Mucosa of rectum (tissue), 2 donors: ENCODE data around the gene NFIA.

Source experiments
- H3K27ac ChIP-seq, 2 donors: one replicate each; pipeline ENCODE4 v1.7.0; 2013; ENCODE audit warnings: inconsistent platforms in 2 of 2, low read depth in 2 of 2, low read length in 2 of 2
- H3K27me3 ChIP-seq, 2 donors: one replicate each; pipeline ENCODE4 v1.7.0; 2013; ENCODE audit warnings: low read length in 2 of 2; ENCODE audit not compliant: control insufficient read depth in 2 of 2, insufficient read depth in 2 of 2
- H3K36me3 ChIP-seq, 2 donors: one replicate each; pipeline ENCODE4 v1.7.0; 2013; ENCODE audit warnings: low read length in 2 of 2; ENCODE audit not compliant: control insufficient read depth in 2 of 2, insufficient read depth in 2 of 2
- H3K4me1 ChIP-seq, 2 donors: one replicate each; pipeline ENCODE4 v1.7.0; 2013; ENCODE audit warnings: low read length in 2 of 2, mild to moderate bottlenecking in 1 of 2; ENCODE audit not compliant: control insufficient read depth in 2 of 2, insufficient read depth in 2 of 2
- H3K4me3 ChIP-seq, 2 donors: one replicate each; pipeline ENCODE4 v1.7.0; 2013; ENCODE audit warnings: low read length in 2 of 2
- H3K9ac ChIP-seq, 2 donors: one replicate each; pipeline ENCODE4 v1.7.0; 2013; ENCODE audit warnings: low read length in 2 of 2, low read depth in 1 of 2, mild to moderate bottlenecking in 1 of 2
- H3K9me3 ChIP-seq, 2 donors: one replicate each; pipeline ENCODE4 v1.7.0; 2013; ENCODE audit warnings: low read length in 2 of 2; ENCODE audit not compliant: control insufficient read depth in 2 of 2
- donor health status: healthy.
- donor health status: Normal muscosa, but diverticular disease.

The NFIA gene

DNA sequence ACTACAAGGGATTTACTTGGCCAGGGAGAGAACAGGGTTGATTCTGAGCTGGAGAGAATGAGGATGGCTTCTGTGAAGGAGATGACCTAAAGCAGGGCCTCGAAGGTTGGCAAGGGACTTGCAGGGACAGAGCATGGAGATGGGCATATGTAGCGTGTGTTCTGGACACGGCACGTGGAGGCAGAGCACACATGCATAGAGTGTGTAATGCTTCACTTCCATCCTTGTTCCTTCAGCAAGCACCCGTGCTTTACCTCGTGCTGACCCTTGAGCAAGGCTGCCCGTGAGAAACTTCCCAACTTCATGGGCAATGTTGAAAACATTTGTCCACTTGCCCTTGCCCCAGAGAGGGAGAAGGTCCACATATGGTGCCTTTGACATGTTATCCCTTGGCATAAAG is 33.1 kb downstream of the NFIA start:
- Histone ChIP-seq H3K27ac (no peak overlapping the region), H3K4me3 (no peak overlapping the region), H3K9me3 (no peaks in the 10 kb centered on the region), H3K9ac (no peak overlapping the region), H3K4me1 (peaks cover 0 to 5% of the 10 kb centered on the region in 2 donors), H3K36me3 (no peaks in the 10 kb centered on the region), H3K27me3 (no peaks in the 10 kb centered on the region)

DNA sequence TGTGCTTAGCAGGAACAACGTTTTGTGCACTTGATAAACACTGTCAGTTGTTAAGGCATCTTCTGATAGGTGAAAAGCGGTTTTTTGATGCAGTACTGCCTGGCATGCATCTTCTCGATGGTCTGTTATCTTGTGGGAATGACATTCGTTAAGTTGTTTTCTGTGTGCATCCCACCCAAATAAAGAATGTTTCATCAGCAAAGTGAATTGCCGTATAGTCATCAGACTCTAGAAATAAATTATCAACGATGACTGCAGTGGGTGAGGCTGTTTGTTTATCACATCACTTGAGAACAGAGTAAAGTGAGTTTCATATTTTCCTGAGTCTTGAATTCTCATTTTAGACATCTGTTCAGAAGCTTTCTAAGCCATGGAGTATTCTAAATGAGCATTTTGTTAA is 34.1 kb downstream of the NFIA start:
- H3K4me3 ChIP-seq, result no peak overlapping the region
- no peaks in the 10 kb centered on the region for H3K9me3 ChIP-seq
- no peaks in the 10 kb centered on the region for H3K27me3 ChIP-seq
- H3K27ac ChIP-seq, result no peak overlapping the region
- H3K36me3 ChIP-seq, result no peaks in the 10 kb centered on the region
- no peak overlapping the region for H3K9ac ChIP-seq
- peaks cover 0 to 5% of the 10 kb centered on the region in 2 donors for H3K4me1 ChIP-seq

DNA sequence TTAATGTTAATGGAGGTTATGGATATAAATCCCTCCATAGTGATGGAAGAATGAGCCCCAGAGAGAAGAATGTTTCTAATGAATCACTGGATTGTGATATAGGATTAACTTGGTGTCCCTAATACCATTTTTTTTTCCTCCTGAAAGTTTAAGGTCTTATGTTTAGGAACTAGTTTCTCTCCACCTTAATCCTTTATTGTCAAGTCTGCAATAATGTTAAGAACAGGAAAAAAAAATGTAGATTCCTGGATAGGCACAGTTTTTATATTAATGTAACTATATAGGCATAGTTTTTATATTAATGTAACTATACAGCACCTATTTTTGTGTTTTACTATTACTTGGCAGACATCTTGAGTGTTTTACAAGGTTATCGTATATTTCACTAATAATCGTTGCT is 34.9 kb downstream of the NFIA start:
- no peaks in the 10 kb centered on the region for H3K36me3 ChIP-seq

DNA sequence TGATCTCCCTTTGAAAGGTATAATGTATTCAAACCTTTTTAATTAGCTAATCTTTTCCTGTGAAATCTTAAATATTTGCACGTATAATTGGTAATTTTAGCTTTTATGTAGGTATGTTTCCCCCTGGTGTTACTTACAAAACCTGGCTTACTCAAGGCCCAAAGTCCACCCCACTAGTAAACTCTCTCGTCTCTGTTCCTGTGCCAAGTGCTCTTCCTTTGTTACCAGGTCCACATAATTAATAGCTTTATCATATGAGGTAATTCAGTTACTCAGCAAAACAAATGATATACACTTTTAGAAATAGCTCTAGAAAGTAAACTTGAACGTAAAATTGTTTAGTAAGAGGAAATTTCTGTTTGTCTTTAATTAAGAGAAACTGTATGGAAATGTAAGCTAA is 36.7 kb downstream of the NFIA start:
- no peaks in the 10 kb centered on the region for H3K36me3 ChIP-seq
- no peak overlapping the region for H3K9ac ChIP-seq
- H3K4me3 ChIP-seq, result no peak overlapping the region
- H3K9me3 ChIP-seq, result no peaks in the 10 kb centered on the region
- no peaks in the 10 kb centered on the region for H3K27me3 ChIP-seq
- no peak overlapping the region for H3K27ac ChIP-seq
- peaks cover 0 to 5% of the 10 kb centered on the region in 2 donors for H3K4me1 ChIP-seq

More for the DNA sequence above, 34.9 kb downstream of the NFIA start:
- H3K27me3 ChIP-seq, result no peaks in the 10 kb centered on the region
- H3K27ac ChIP-seq, result no peak overlapping the region
- no peaks in the 10 kb centered on the region for H3K9me3 ChIP-seq
- H3K9ac ChIP-seq, result no peak overlapping the region
- H3K4me3 ChIP-seq, result no peak overlapping the region
- peaks cover 0 to 5% of the 10 kb centered on the region in 2 donors for H3K4me1 ChIP-seq

DNA sequence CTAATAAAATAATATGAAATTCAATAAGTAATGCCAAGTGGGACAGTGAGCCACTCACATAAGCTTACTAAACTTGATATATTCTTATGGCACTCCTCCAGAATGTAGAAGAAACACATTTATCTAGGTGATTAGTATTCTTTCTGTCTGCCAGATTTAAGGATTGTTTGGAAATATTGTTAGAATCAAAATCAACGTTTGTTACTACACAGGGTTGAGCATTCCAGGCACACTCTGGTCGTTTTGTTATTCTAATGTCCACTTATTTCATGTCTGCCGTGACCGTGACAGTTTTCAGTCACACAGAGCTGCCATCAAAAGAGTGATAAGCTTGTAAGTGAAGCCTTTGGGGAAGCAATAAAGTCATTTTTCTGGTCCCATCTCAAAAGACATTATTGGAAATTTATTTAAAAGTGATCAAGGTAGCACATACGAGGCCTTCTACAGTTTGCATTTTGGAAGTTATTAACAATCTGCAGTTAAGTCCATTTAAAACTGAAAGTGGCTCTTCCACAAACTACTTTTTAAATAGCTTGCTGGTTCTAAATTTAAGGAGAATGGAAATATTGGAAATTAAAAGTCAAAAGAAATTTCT is 38.0 kb downstream of the NFIA start:
- no peak overlapping the region for H3K9ac ChIP-seq
- peaks cover 0 to 5% of the 10 kb centered on the region in 2 donors for H3K4me1 ChIP-seq
- no peak overlapping the region for H3K27ac ChIP-seq
- H3K4me3 ChIP-seq, result no peak overlapping the region
- no peaks in the 10 kb centered on the region for H3K36me3 ChIP-seq
- no peaks in the 10 kb centered on the region for H3K27me3 ChIP-seq
- no peaks in the 10 kb centered on the region for H3K9me3 ChIP-seq

DNA sequence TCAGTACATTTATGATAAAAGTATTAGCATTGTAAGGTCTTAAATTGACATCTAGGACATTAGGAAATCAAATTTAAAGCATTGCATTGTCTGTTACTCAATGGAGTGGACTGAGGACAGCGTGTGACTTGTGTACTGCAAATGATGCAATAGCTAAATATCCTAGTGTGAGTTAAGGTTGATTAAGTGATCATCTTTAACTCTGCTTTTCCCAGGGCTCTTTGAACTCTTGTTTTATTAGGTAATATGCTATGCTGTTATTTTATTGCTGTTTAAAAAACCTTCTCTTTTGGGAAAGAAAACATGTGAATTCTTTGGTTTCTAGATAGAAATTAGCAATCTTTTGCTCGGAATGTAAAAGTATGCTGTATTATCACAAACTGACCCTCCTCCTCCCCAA is 38.6 kb downstream of the NFIA start:
- peaks cover 0 to 5% of the 10 kb centered on the region in 2 donors for H3K4me1 ChIP-seq
- H3K9ac ChIP-seq, result no peak overlapping the region
- H3K27ac ChIP-seq, result no peak overlapping the region

DNA sequence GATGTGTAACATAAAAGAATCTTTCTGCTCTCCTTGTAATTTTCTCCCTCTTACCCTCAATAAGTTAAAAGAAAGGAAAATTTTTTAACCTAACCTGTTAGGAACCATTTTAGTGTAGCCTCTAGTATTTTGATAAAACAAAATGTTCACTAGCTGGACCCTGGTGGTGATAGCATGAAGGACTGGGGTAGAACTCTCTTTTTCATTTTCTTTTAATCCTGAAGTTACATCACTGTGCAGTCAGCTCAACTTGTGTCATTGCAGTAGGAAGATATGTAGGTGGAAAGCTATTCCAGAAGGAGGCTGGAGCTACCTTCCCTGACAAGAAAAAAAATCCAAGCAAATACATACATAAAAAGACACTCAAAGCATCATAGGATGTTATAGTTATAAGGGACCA is 39.3 kb downstream of the NFIA start:
- no peaks in the 10 kb centered on the region for H3K36me3 ChIP-seq
- no peak overlapping the region for H3K27ac ChIP-seq
- no peaks in the 10 kb centered on the region for H3K9me3 ChIP-seq
- no peaks in the 10 kb centered on the region for H3K4me1 ChIP-seq
- no peak overlapping the region for H3K9ac ChIP-seq
- H3K4me3 ChIP-seq, result no peak overlapping the region
- H3K27me3 ChIP-seq, result no peaks in the 10 kb centered on the region

More for the DNA sequence above, 38.6 kb downstream of the NFIA start:
- Histone ChIP-seq H3K9me3 (no peaks in the 10 kb centered on the region), H3K4me3 (no peak overlapping the region), H3K36me3 (no peaks in the 10 kb centered on the region), H3K27me3 (no peaks in the 10 kb centered on the region)

DNA sequence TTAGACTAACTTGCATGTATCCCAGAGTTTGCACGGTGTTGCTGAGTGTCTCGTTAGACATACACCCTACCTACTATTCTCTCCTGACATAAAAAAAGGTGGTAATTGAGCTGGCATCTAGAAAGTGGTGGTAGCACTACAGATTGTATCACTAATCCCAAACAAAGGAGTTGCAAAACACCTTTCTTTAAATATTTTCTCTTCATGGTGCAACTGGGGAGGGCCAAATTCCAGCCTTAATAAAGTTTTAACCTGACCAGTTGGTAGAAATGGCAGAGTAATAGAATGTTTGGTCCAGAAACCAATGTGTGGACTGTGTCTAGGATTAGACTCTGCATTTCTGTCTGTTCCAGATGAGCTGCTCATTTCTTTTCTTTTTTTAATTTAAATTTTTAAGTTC is 40.0 kb downstream of the NFIA start:
- no peak overlapping the region for H3K9ac ChIP-seq
- no peak overlapping the region for H3K27ac ChIP-seq
- no peaks in the 10 kb centered on the region for H3K27me3 ChIP-seq
- no peaks in the 10 kb centered on the region for H3K36me3 ChIP-seq
- H3K9me3 ChIP-seq, result no peaks in the 10 kb centered on the region
- no peaks in the 10 kb centered on the region for H3K4me1 ChIP-seq
- no peak overlapping the region for H3K4me3 ChIP-seq

DNA sequence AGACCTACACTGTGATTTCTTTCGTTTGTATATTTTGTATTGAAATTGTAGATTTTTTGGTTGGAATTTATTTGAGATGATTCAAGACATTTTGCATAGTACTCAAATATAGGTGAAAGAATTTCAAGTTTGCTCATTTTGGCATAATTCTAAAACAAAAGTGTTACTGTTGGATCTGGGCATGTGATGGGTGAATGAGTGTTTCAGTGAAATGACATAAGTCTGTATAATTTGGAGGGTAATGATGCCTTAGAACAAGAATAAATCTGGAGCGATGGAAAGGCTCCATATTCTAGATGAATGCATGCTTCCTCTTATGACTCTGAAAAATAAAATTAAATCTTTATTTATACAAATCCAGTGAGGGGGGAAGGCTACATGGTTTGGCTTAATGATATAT is 41.0 kb downstream of the NFIA start:
- no peaks in the 10 kb centered on the region for H3K36me3 ChIP-seq
- H3K9me3 ChIP-seq, result no peaks in the 10 kb centered on the region
- H3K4me1 ChIP-seq, result no peaks in the 10 kb centered on the region
- no peak overlapping the region for H3K9ac ChIP-seq
- H3K27ac ChIP-seq, result no peak overlapping the region
- no peaks in the 10 kb centered on the region for H3K27me3 ChIP-seq
- no peak overlapping the region for H3K4me3 ChIP-seq

DNA sequence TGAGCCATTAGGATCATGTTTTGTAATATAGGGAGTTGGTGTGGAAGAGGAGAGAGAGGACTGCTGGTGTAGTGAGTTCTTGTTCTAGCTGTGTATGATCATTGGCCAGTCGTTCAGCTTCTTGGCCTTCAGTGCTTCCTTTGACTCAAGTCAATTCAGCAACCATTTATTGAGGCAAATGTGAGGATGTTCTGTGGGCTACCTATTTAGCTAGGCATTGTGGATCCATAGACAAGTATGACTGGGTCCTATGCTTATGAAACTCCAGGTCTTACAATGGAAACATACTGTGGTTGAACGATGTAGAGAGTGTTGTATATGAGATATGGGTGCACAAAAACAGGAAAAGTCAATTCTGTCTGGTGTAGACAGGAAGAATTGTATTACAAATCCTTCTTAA is 41.7 kb downstream of the NFIA start:
- no peaks in the 10 kb centered on the region for H3K4me1 ChIP-seq
- H3K27me3 ChIP-seq, result no peaks in the 10 kb centered on the region
- H3K9ac ChIP-seq, result no peak overlapping the region
- no peak overlapping the region for H3K27ac ChIP-seq
- no peaks in the 10 kb centered on the region for H3K36me3 ChIP-seq
- no peak overlapping the region for H3K4me3 ChIP-seq
- H3K9me3 ChIP-seq, result no peaks in the 10 kb centered on the region

DNA sequence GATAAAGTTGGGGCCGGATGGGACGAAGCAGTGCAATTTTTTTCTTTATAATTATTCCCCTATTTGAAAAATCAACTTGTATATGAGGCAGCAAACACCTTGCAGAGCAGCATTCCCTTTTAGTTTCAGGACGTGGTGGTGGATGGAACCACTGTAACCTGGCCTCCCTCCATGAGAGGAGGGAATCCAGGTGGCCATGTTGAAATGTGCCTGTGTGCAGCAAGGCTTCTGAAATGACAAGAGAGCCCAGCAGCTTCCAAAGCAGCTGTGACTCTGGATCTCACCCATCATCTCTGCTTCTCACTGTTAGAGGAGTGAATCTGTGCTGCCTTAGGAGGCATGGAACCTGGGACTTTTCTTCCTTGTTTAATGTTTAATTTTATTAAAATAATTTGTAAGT is 42.3 kb downstream of the NFIA start:
- Histone ChIP-seq H3K9ac (no peak overlapping the region), H3K4me1 (no peaks in the 10 kb centered on the region), H3K4me3 (no peak overlapping the region)

More for the DNA sequence above, 42.3 kb downstream of the NFIA start:
- no peaks in the 10 kb centered on the region for H3K9me3 ChIP-seq
- no peaks in the 10 kb centered on the region for H3K36me3 ChIP-seq
- H3K27me3 ChIP-seq, result no peaks in the 10 kb centered on the region
- no peak overlapping the region for H3K27ac ChIP-seq
